Hematopoietic multipotent progenitor cell treated with erythropoietin and hydrocortisone succinate and interleukin-3 and kit ligand, for 15 days (in vitro differentiated cells): Measurements from ENCODE around the gene RHOBTB1.

Experiments
- DNase-seq: peaks from one replicate; pipeline ENCODE4 v3.0.0-alpha.2; 2015; ENCODE audit warnings: low spot score

RHOBTB1 gene

GRCh38 chr10:60942134-60942787 is 1.7 kb downstream of the RHOBTB1 start:
- no peak for DNase-seq

DNA sequence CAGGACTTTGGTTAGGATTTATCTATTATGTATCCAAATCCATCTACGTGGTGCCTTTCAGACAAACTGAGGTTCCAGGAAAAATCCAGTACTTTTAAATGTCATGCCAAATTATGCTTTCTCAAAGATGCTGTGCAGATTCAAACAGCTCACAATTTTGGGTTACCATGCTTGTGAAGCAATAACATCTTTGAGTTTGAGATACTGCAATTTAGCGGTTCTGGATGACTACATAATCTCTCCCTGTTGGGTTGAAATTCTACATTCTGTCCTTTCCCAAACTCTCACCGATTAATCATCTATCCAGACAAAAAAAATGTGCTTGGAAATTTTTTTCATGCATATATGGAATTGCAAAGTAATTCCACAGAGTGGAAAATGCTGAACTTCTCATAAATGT is 3.5 kb downstream of the RHOBTB1 start:
- no peak for DNase-seq

- no peak for DNase-seq
Measured at GRCh38 chr10:60937784-60938654, 6.0 kb downstream of the RHOBTB1 start.

GRCh38 chr10:60937022-60937421 is 7.0 kb downstream of the RHOBTB1 start:
- DNase-seq = no peak

DNA sequence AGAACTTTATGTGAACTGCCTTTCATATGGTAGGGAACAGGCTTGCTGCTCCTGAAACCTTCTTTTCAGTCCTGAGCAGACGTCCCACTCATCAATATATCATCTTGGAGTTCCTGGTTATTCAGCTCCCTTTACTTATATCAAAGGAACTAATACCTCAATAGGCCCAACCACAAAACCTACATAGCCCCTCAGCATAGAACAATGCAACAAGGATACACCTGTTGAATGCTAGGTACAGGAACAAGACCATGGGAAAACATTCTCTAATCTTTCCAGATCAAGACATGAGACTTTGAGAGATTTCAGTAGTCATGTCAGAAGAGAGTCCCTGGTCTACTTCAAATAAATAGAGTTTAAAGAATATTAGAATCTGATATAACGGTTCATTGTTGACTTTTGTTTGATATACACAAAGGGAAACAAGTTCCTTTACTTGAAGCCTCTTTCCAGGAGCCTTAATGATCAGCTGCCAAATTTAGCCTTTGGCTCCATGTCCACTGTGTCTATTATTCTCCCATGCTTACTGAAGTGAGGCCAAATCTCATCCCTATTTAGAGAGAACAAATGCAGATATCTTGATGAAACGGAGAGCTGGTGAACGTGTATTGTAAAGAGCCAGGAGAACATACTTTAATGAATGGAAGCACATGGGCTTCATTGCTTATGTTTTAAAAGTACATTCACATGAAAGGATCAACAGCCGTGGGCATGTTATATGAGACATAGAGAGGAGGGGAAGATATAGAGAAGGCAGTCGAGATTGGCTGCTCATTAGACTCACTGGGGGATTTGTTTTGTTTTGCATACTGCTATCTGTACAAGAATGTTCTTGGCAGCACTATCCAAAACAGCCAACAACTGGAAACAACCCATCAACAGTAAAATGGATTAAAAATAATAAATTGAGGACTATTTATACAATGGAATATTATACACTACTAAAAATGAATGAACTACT is 9.5 kb downstream of the RHOBTB1 start:
- DNase-seq = no peak

GRCh38 chr10:60932756-60933155 is 11.2 kb downstream of the RHOBTB1 start:
- DNase-seq = no peak

DNA sequence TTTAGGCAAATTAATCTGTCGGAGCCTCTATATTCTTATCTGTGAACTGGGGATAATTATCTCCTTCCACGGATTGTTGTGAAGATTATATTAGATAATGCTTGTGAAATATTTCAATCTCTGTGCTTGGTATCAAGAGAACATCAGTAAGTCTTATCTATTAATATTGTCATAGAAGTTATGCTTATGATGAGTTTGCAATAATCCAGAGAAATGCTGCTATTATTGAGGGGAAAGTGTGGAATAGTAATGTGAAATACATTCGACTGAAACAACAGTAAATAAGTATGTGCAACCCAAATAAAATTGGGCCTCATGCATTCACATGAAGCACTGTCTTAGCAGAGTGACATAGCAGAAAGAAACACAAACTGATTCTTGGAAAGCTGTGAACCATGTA is 13.7 kb downstream of the RHOBTB1 start:
- no peak for DNase-seq

DNA sequence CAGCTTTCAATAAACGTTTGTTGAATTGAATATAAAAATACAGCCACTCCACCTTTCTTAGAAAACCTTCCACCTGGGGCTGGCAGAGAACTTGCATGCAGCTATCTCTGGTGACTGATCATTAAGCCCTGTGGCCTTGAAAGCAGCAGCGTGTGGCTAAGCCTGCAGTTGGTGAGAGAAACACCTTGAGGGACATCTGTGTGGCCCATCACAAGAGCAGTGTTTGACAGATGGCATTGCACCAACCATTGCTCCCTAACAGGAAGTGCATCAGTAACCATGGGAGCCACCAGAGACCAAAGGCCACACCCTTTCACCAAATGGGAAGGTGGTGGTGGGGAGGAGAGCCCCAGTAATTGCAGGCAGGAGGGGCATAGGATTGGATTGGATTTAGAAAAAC is 22.4 kb downstream of the RHOBTB1 start:
- DNase-seq = no peak

- no peak for DNase-seq
Measured at GRCh38 chr10:60920479-60920878, 23.5 kb downstream of the RHOBTB1 start.

DNA sequence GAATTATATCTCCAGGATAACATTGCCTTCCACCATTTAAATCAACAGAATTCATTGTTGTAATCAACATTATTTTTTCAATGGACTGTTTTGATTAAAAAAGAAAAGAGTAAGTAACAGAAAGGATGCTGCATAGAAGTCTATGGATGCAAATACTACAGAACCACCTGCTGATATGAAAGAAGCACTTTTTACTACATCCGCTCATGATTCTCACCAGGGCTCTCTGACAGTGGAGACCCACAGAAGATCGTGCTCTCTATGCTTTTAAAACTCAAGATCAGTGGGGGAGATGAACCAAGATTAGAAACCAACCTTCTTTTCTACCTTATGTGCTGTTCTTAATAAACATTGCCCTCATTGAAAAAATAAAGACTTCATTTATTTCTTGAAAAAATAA is 24.4 kb downstream of the RHOBTB1 start:
- no peak for DNase-seq

- no peak for DNase-seq
Measured at GRCh38 chr10:60917331-60918280, 26.4 kb downstream of the RHOBTB1 start.

DNA sequence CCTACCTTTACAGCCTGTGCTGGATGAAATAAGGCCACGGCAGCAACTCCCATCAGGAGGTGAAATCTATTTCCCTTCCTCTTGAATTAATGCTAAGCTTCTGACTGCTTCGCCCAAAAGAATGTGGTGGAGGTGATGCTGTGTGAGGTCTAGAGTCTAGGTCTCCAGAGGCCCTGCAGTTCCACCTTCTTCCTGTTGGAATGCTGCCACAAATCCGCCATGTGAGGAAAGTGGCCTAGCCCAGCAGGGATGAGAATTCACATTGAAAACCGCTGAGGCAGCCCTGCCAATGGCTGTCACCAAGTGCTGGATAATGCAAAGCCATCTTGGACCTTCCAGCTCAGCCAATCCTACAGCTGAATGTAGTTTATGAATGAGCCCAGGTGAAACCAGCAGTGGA is 28.0 kb downstream of the RHOBTB1 start:
- no peak for DNase-seq

- DNase-seq = no peak
Measured at GRCh38 chr10:60914690-60915141, 29.3 kb downstream of the RHOBTB1 start.

DNA sequence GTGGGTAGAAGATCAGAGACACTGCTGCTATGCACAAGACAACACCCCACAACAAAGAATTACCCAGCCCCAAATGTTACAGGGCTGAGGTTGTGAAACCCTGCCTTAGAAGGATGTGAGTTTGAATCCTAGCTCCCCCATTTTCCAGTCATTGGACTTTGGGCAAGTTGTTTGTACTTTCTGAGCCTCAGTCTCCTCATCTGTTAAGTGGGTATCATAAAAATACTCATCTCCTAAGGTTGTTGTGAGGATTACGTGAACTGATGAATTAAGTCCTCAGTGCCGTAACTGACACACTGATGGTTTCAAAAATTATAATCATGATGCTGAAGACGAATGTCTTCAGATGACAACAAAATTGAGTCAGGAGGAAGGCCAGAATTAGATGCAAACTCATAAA is 30.3 kb downstream of the RHOBTB1 start:
- DNase-seq = no peak

GRCh38 chr10:60913071-60913470 is 30.9 kb downstream of the RHOBTB1 start:
- no peak for DNase-seq

GRCh38 chr10:60911715-60912114 is 32.3 kb downstream of the RHOBTB1 start:
- DNase-seq = no peak

DNA sequence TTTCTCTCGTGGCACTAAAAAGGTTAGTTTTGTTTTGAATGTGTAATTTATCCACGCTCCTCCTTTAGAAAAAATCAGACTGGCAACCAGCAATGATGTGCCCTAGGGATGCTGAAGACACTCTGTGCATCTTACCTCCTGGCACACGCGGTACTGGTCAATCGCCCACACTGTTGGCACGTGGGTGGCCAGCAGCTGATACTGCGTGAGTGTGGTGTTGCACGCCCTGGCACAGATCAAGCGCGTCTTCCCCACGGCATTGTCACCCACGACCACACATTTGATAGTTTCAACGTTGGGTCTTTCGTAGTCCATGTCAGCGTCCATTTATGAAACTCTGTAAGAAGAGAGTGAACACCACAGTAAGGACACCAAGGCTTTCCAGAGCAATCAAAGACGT is 32.8 kb downstream of the RHOBTB1 start:
- DNase-seq = no peak

DNA sequence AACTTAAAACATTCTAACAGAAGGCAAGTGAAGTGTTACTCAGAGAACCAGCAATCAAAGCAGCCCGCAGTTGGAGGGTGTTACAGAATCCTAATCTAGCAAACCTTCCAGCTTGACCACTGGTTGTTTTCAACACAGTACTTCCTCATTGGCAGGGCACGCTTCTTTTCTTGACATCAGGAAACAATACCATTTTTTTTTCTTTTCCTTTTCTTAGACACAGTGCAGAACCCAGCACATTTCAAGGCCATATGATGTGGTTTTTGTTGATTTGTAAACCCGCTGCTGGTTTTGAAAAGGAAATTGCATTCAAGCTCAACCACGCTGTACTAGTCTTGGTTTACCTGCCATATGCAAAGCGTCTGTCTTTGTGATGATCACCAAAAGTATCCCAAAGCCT is 33.4 kb downstream of the RHOBTB1 start:
- no peak for DNase-seq

DNA sequence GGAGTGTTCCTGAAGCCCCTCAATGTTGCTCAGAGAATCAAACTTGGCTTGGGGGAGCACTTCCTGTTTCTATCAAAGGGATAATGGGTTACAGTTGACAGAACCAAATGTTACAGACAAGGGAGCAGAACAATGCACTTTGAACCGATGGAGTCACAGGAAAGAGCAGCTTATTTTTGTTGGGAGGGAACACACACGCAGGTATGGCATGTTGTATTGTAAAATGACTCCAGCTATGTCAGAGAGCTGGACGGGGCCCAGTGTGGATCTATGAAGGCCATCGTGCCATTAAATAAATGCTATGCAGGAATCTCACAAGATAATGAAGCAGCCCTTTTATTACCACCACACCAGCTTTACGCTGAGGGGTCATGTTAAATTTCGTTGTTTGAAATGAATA is 35.1 kb downstream of the RHOBTB1 start:
- no peak for DNase-seq

GRCh38 chr10:60908031-60908430 is 36.0 kb downstream of the RHOBTB1 start:
- DNase-seq = no peak

GRCh38 chr10:60907236-60907635 is 36.7 kb downstream of the RHOBTB1 start:
- no peak for DNase-seq
